ENCODE results near the gene EXOC2.

- TF ChIP-seq POLR2A (IDR thresholded peaks at IDR 0.05) = no peak
- no peak for TF ChIP-seq CTCF (IDR thresholded peaks at IDR 0.05)
These were observed 7.6 kb upstream of the EXOC2 start for GRCh38 chr6:700490-700889.

Measured in adrenal gland (tissue), 5 donors.